Measurements from ENCODE around the gene BATF. TPM values are rescaled to one million over a fixed set of nuclear protein-coding genes. Genes with fewer than 3 reads are reported as not detected.

BATF gene
- total RNA-seq, 1 experiment from 2014 or later: not detected

GRCh38 chr14:75497701-75498100 lies 24.6 kb upstream of the BATF start:
- H3K27me3 ChIP-seq (ENCODE audit: control insufficient read depth, insufficient read depth, low read length): no peaks in the 10 kb centered on the region
- TF ChIP-seq TCF7L2 (IDR thresholded peaks at IDR 0.05; ENCODE audit: low read depth, low read length): no peak
- no TSS peak for BruUV-seq (replicated peaks)
- in situ Hi-C loops (cut with HindIII; ENCODE audit: low pct_unique_long_range_greater_than_20kb, low sequenced_read_pairs) (no loop called here), intact Hi-C loops (cut with micrococcal nuclease; ENCODE audit: unreplicated experiment) (no loop called here)
- H3K9me3 ChIP-seq (ENCODE audit: control insufficient read depth, insufficient read depth, low read depth, low read length): no peaks in the 10 kb centered on the region
- no peaks in the 10 kb centered on the region for H3K36me3 ChIP-seq (ENCODE audit: control insufficient read depth, insufficient read depth, low read length)
- POLR2A ChIA-PET: interaction anchor here (0.8 kb wide), 1 partner anchor 64 kb away, joined by 3 read pairs; no protein-coding TSS in a partner anchor
- ATAC-seq (no peak), DNase-seq (ENCODE audit: low read depth, low spot score) (no peak)
- H3K4me3 ChIP-seq (ENCODE audit: low read depth in 2 of 2, low read length in 2 of 2): no peak overlapping the region
- no peak overlapping the region for H3K27ac ChIP-seq (ENCODE audit: low read length)
- CTCF ChIA-PET: interaction anchor here (0.6 kb wide), 2 partner anchors 198 to 201 kb away, joined by 4 to 5 read pairs; no protein-coding TSS in a partner anchor
- no peaks in the 10 kb centered on the region for H3K4me1 ChIP-seq (ENCODE audit: control insufficient read depth, insufficient read depth, low read length)

- no peak for TF ChIP-seq REST (IDR thresholded peaks at IDR 0.05; ENCODE audit: insufficient read depth in 1 of 2, low read depth in 2 of 2, low read length in 1 of 2)
- TF ChIP-seq TCF7L2 (IDR thresholded peaks at IDR 0.05; ENCODE audit: low read depth, low read length): no peak
- no peak for TF ChIP-seq SIN3A (IDR thresholded peaks at IDR 0.05; ENCODE audit: borderline replicate concordance, insufficient read depth, low read depth, low read length)
- TF ChIP-seq CTCF (IDR thresholded peaks at IDR 0.05): no peak
- TF ChIP-seq POLR2AphosphoS5 (IDR thresholded peaks at IDR 0.05; ENCODE audit: low read depth, low read length): no peak
- POLR2A ChIA-PET: interaction anchor here (0.6 kb wide), 1 partner anchor 10 kb away, joined by 3 read pairs; no protein-coding TSS in a partner anchor
- in situ Hi-C loops (cut with HindIII; ENCODE audit: low pct_unique_long_range_greater_than_20kb, low sequenced_read_pairs) (no loop called here), intact Hi-C loops (cut with micrococcal nuclease; ENCODE audit: unreplicated experiment) (no loop called here)
- H3K9me3 ChIP-seq (ENCODE audit: control insufficient read depth, insufficient read depth, low read depth, low read length): no peaks in the 10 kb centered on the region
- H3K36me3 ChIP-seq (ENCODE audit: control insufficient read depth, insufficient read depth, low read length): no peaks in the 10 kb centered on the region
- no peaks in the 10 kb centered on the region for H3K4me1 ChIP-seq (ENCODE audit: control insufficient read depth, insufficient read depth, low read length)
- ATAC-seq (no peak), DNase-seq (ENCODE audit: low read depth, low spot score) (no peak)
- no peak overlapping the region for H3K4me3 ChIP-seq (ENCODE audit: low read depth in 2 of 2, low read length in 2 of 2)
- CTCF ChIA-PET: interaction anchor here (1.7 kb wide), 1 partner anchor 11 kb away, joined by 3 read pairs; no protein-coding TSS in a partner anchor
- no peak overlapping the region for H3K27ac ChIP-seq (ENCODE audit: low read length)
- H3K27me3 ChIP-seq (ENCODE audit: control insufficient read depth, insufficient read depth, low read length): no peaks in the 10 kb centered on the region
- no TSS peak for BruUV-seq (replicated peaks)
Observed at GRCh38 chr14:75499084-75499875, 23.0 kb upstream of the BATF start.

GRCh38 chr14:75501080-75501479 lies 21.2 kb upstream of the BATF start:
- H3K9me3 ChIP-seq (ENCODE audit: control insufficient read depth, insufficient read depth, low read depth, low read length): no peaks in the 10 kb centered on the region
- H3K4me1 ChIP-seq (ENCODE audit: control insufficient read depth, insufficient read depth, low read length): no peaks in the 10 kb centered on the region
- no TSS peak for BruUV-seq (replicated peaks)
- H3K36me3 ChIP-seq (ENCODE audit: control insufficient read depth, insufficient read depth, low read length): no peaks in the 10 kb centered on the region
- DNase-seq (ENCODE audit: low read depth, low spot score) (no peak), ATAC-seq (no peak)
- ChIA-PET POLR2A (no interaction called here), CTCF (no interaction called here)
- intact Hi-C loops (cut with micrococcal nuclease; ENCODE audit: unreplicated experiment): no loop called here
- in situ Hi-C loops (cut with HindIII; ENCODE audit: low pct_unique_long_range_greater_than_20kb, low sequenced_read_pairs): no loop called here
- H3K4me3 ChIP-seq (ENCODE audit: low read depth in 2 of 2, low read length in 2 of 2): no peak overlapping the region
- TF ChIP-seq POLR2AphosphoS5 (IDR thresholded peaks at IDR 0.05; ENCODE audit: low read depth, low read length): no peak
- no peak for TF ChIP-seq TCF7L2 (IDR thresholded peaks at IDR 0.05; ENCODE audit: low read depth, low read length)
- no peak for TF ChIP-seq REST (IDR thresholded peaks at IDR 0.05; ENCODE audit: insufficient read depth in 1 of 2, low read depth in 2 of 2, low read length in 1 of 2)
- no peak for TF ChIP-seq SIN3A (IDR thresholded peaks at IDR 0.05; ENCODE audit: borderline replicate concordance, insufficient read depth, low read depth, low read length)
- no peak for TF ChIP-seq CTCF (IDR thresholded peaks at IDR 0.05)
- H3K27me3 ChIP-seq (ENCODE audit: control insufficient read depth, insufficient read depth, low read length): no peaks in the 10 kb centered on the region
- no peak overlapping the region for H3K27ac ChIP-seq (ENCODE audit: low read length)
